NCI-H2081 treated with DMSO at 0.1 percent for 48 hours (cell line): ENCODE results near the gene VWCE.

Experiments used
- DNase-seq: peaks from one replicate; lab custom pipeline; 2025; lab: John Stamatoyannopoulos, UW

The VWCE gene

DNA sequence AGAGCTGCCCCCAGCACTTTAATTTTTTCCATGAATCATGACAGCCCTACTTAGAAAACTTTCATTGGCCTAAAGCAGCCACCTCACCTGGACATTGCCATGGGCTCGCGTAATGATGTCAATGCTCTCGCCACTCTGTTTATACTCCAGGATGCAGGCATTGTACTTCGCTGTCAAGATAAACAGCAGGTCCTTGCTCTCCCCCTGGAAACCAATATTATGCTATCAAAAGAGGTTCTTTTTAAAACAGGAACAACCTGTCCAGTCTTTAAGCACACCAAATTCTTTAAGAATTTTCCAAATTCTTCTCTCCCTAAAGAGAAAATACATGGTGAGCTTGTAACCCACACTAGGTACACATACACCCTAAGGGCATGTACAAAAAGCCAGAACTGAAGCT is 34.8 kb upstream of the VWCE start:
- DNase-seq: no peak

DNA sequence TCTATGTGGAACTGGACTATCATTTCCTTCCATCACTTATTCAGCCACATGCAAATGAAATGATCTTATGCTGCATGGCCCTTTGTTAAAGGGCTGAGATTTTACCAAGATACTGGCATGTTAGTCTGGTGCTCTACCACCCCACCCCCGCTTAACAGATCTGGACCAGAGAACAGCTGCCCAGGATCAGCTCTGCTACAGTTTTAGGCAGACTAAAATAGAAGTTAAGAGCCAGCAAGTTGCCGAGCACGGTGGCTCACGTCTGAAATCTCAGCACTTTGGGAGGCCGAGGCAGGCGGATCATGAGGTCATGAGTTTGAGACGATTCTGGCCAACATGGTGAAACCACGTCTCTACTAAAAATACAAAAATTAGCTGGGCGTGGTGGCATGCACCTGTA is 33.2 kb upstream of the VWCE start:
- DNase-seq: no peak

DNA sequence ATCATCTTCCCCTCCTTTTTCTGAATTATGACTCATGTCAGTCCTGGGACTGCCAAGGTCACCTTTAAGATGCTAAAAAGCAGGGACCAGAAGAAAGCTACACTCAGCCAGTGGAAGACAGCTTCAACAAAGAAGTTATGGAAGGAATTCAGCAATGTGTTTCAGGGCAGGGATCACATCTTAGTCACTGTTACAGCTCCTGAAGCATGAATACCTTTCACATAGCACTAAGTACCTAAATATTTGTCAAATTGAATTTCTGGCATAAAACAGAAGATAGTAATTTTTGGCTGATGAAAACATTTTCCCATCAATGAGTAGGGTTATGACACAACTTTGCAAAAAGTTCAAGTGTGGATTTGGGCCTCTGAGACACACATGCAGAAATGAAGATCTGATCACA is 32.6 kb upstream of the VWCE start:
- no peak for DNase-seq

DNA sequence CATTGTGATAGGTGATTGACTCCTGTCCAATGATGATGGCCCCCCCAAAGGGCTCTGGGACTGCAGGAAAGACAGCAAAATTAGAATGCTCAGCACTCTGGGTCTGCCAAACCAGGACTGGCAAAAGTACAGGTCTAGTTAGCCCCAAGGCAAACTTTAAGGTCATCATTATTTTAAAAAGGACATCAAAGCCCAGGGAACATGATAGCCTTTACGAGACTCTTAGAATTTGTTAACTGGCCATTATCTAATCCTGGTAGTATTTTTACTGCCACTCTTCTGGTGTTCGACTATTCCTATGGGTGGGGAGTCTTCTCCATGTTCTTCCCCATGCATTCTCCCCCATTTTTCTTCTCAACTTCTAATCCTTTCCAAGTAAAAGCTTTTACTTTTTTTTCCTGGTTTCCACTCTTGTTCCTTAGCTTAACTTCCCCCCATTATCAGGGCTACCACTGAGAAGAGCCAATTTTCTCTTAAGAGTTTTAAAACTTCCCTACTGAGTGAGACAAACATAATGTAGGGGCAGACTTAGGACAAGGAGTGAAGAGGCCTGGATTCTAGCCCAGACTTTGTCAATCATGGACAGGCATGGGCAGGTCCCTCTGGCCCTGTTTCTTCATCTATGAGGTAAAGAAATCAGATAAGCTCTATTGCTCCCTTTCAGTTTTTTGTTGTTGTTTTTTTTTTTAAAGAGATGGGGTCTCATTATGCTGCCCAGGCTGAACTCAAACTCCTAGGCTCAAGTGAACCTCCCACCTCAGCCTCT is 30.7 kb upstream of the VWCE start:
- no peak for DNase-seq

DNA sequence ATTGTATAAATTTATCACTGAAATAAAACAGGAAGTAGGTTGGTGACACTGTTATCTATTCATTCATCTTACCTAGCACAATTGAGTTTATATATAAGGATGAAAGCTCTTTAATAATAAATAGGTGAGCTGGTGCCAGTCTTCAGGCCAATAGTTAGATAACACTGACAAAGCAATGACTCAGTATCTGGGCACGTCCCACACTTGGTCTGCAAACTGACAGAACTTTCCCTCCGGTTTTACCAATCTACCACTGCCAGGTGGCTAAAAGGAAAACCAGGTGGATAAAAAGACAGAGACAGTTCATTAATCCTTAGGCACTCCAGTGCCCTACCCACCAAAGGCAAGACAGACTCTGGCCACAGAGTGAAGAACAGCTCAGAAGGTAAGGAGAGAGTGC is 20.1 kb upstream of the VWCE start:
- DNase-seq: no peak

DNA sequence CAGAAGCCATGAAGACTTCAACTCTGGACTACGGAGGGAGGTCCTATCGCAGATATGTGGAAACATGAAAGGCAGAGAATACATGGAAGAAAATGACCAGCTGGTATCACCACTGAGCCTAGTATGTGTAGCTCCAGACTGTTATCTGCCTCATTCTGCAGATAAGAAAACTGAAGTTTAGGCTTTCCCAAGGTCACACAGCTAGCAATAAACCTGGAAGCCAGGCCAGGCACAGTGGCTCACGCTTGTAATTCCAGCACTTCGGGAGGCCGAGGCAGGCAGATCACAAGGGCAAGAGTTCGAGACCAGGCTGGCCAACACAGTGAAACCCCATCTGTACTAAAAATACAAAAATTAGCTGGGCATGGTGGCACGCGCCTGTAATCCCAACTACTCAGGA is 15.6 kb upstream of the VWCE start:
- no peak for DNase-seq

DNA sequence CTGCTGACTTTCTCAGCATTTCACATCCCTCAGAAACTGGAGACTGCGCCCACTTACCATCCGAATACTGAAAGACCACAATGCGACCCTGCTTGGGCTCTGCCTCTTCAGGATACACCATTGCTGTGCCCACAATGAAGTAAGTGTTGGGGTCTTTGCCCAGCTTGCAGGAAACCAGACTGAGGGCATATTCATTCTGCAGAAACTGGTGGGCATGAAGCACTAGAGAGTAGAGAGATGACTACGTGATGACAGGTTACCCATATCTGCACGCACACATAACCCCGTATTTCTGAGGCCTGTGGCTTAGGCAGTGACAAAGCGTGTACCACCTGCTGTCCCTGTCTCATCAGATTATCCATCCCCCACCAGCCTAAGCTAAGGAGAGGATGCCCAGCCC is 14.6 kb upstream of the VWCE start:
- DNase-seq: no peak

DNA sequence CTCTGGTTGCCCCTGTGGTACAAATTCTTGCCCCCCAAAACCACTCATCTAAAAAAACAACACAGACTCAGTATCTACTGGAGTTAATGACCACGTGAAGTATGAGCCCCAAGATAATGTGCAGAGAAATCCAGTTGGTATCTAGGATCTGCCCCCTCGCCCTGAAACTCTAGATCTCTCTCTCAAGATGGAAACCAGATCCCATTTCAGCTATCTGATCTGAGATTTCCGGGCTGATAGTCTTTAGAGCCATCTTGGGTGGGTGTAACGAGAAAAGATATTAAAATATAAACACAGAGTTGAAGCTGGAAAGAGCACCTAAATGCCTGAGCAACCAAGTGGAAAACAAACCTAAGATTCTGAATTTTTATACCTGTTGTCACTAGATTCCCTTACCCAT is 14.0 kb upstream of the VWCE start:
- DNase-seq: no peak

DNA sequence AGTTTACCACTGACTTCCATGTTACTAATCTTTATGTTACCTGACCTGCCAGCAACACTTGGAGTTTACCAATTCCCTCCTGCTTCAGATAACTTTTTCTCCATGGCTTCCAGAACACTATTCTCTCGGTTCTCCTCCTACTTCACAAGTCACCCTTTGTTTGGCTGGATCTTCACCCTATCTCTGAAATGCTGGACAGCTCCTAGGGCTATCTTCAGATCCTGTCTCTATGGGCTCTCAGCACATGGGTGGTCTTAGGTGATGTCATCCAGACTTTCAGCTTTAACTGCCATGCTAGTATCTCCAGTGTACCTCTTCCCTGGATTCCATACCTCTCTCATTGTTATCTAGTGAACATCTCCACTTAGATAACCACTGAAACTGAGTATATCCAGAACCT is 12.2 kb upstream of the VWCE start:
- no peak for DNase-seq

DNA sequence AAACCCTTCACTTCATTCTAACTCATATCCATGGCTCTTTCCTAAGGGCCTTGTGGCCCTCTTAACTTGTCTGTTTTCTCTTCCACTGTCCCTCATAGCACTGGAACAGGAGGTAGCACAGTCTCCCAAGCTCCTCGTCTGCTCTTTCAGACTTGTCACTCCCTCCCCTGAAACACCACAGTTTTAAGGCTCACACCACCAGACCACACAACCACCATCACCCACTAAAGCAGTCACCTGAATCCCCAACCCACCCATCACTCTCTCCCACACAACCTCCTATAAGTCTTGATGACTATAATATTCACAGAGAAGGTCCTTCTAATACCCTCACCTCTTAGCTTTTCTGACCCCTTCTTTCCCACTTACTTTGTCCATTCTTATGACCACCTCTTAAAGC is 11.1 kb upstream of the VWCE start:
- no peak for DNase-seq

DNA sequence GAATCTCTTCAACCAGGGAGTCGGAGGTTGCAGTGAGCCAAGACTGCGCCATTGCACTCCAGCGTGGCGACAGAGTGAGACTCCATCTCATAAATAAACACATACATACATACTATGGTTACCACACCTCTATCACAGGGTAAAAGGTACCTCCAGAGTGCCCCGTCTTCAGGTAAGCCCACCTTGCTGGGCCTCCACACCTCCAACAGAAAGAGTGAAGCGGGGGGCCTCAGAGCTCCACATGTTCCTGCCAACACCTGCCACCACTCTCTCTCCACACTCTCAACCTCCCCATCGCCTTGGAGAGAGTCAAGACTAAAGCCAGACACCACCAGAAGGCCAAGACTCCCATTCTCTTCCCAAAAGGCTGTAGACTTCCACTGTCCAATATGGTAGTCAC is 10.3 kb upstream of the VWCE start:
- DNase-seq: no peak

DNA sequence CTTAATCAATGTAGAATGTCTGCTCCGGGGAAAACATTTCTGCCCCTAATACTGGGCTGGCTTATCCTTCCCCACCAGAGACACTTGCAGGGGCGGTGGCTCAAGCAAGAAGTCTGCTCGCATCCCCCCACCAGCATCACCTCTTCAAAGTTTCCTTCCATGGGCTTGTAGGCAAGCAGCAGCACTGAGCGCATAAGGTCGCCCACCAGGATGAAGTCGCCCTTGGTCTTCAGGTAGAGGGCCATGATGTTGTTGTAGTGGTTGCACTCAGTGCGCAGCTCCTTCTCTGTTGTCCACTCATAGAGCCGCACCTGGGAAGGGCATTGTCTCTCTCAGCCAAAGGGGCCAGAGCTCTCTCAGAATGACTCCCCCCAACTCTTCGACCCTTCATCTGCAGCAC is 8.6 kb upstream of the VWCE start:
- no peak for DNase-seq

DNA sequence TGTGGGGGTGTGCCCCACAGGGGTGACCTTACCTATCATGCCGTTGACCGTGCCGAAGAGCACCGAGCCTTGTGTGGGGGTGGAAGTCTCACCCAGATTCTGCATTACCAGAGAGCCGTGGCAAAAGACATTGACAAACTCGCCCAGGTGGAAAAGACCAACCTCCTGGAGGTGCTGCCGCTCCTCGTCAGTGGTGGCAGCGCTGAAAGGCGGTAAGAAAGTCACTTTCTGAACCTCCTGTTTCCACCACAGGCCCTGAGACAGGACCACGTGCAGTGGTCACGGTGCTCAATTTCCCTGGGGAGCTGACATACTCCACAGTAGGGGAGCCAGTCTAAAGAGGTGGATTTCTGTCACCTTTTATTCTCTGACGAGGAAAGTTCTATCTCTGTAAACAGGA is 7.4 kb upstream of the VWCE start:
- no peak for DNase-seq

DNA sequence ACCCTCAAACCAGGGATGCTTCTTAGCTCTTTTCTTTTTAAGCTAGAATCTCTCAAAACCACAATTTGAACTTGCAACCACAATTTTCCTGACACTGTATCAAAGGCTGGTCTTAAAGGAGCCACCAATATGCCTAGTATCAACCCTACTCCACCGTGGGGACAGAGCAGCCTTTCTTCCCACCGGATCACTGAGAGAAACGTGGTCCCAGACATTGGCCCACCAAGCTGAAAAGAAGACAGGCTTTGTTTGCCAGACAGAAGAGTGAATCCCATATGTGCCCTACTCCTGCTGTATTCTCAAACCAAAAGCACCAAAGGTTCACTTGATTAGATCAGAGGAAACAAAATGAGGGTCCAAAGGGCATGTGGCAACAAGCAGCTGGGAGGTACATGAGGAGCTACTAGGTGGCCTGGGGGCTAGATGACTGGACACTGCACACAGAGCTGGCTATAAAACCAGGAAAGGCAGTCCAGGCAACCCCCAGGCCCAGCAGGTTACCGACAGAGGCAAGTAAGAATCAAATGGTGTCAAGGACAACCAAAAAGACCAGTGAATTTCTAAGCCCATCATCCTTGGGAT is 3.6 kb upstream of the VWCE start:
- no peak for DNase-seq

DNA sequence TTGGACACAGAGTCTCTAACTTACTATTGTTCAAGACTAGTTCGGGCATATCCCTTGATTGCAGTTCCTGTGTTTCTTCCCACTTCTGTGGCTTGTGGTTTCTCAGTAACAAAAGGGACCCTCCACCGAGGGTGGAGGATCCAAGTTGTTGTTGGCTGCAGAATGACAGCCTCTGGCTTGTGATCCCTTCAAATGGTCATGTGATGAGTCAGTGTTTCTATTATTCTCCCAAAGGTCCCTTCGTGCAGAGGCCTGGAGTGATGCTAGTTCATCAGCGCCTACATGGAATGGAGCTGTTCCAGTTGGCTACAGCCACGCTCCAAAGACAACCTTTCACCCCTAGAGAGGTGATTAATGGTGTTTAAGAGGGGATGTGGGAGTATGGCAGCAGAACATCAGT is 2.6 kb upstream of the VWCE start:
- DNase-seq: no peak

DNA sequence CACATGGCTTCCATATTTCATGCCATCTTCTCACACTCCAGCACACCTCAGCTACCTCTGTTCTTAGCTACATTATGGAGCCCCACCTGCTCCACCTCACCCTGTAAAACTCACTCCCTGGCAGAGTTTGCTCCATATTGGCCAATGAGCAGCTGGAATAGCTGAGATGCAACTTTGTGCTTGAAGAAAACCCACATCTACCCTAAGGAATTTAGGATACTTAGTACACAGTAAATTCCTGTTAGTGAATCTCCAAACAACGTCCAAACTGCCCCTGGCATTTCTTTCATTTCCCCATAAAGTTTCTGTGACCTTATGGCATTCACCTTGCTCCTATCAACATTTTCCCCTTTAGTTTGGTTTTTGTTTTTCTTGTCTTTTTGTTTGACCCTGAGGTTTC is 2.2 kb upstream of the VWCE start:
- DNase-seq: no peak

DNA sequence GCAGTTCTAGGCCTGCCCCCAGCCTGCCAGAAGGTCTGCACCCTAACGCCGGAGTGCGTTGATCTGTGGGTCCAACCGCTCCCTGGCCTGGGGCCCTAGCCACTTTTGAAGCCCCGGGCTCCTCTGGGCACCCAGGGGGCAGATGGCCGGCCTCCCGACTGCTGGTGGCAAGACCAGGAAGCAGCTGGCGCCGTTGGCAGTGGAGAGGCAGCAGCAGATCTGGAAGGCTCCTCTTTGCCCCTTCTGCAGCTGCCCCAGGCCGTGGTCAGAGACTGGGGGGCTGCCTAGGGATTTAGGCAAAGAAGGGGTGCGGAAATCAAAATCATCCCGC is 445 bp upstream of the VWCE start:
- no peak for DNase-seq

DNA sequence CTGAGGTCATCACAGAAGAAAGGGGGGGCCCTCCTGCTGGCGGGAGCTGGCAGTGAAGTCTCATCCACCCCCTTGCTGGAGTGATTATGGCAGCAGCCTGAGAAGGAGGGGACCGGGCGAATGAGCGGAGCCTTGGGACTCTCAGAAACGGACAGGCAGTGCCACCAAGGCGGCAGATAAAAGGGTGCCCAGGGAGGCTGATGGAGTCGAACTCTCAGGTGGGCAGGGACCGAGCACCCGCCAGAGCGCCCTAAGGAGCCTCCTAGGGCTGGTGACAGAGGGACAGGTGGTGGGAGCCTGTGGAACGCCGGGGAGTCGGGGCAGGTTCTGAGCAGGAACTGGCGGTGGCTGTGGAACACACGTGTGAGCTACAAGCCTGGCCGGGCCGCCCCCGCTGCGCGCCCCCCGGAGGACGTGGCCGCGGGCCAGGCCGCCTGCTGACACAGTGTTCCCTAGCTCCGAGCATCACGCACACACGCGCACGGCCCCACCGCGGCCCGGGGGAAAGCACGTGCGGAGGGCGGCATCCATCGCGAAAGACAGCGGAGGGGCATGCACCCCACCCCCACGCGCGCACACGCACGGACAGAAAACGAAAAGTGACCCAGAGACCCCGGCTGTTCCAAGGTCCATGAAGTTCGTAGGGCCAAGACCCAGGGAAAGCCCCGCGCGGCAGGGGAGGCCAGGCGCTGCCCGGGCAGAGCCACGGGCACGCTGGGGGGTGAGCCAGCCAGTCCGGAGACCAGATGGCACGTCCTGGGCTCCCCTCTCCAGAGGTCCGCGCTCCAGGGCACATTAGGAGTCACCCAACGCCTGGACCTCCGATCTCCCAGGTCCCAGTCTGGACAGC is 1.0 kb downstream of the VWCE start:
- peak; percentile 60 for DNase-seq

DNA sequence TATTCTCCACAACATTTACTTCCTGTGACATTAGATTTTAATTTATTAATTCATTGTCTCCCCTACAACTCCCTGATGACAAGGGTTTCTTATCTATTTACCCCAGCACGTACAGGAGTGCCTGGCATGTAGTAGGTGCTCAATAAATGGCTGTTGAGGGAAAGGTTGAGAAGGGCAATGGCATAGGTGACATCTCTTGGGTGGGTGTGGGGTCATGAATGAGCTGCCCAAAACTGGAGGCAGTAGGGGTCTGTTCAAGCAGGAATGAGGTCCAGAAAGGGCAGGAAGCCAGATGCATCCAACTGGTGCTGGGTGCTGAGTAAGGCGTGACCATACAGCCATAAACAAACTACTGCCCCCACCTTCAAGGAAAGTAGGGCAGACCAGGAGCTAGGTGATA is 2.8 kb downstream of the VWCE start:
- no peak for DNase-seq

DNA sequence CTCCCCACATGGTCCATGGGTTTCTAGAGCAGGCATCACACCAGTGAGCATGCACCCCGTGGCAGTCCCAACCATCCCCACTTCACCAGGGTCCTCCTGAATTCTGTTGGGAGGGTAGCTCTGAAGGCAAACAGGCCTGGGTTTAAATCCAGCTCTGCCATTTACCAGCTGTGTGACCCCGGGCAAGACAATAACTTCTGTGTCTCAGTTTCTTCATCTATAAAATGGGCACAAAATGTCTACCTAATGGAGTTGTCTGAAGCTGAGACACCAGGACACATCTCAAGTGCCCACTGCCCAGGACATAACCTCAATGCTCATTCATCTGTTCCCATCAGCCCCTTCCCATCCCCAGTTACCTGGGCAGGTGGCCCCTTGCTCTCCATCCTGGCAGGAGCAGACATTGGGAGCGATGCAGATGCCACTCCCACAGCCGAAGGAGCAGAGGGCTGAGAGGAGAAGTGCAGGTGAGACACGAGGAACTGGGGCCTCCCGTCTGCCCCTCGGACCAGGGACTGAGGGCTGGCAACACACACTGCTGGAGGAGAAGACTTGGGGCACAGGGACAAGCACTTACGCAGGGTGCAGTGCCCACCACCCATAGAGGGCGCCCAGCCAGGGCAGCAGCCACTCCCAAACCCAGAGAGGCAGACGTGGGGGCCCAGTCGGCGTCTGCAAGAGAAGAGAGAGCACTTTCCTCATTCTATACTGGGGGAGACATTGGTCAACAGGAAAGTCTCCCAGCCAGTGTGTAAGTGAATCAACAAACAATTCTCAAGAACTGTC is 4.0 kb downstream of the VWCE start:
- no peak for DNase-seq

DNA sequence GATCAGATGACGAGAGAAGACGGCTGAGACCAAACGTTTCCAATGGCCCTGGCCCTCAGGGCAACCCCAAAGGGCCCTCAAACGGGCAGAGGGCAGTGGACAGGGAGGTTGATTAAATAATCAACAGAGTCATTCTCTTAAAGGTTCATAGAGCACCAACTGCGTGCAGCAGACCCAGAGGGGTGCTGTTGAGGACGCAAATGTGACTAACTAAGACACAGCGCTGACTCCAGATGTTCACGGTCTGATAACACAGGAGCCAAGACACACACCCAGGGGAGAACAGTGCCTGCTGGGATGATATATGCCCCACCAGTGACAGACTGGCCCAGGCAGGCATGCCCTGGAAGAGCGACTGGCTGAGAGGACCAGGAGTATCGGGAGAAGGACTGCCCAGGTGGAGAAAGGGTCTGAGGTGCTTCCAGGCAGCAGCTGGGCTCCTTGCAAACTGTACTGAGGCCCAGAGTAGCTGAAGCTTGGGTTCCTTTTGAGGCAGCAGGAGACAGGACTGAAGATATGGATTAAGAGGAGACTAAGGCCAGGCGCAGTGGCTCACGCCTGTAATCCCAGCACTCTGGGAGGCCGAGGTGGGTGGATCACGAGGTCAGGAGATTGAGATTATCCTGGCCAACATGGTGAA is 7.7 kb downstream of the VWCE start:
- no peak for DNase-seq

DNA sequence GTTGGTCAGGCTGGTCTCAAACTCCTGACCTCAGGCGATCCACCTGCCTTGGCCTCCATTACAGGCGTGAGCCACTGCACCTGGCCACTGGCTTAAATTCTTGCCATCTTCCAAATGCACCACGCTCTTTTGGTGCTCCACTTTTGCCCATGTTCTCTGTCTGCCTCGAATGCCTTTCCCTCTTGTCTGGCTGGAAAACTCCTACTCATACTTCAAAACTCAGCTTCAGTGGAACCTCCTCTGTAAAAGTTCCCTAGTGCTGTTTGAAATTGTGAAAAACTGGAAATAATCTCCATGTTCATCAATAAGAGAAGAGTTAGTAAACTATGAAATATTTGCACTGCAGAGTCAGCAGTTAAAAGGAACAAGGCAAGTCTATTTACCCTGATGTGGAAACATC is 11.5 kb downstream of the VWCE start:
- no peak for DNase-seq
